AG09319 (cell line): ENCODE data around the gene NSG1.

Source experiments
- DNase-seq: peaks from one replicate; pipeline ENCODE4 v3.0.0-alpha.2; 2010; ENCODE audit warnings: low read depth; ENCODE audit errors: extremely low read depth
- TF ChIP-seq, protein P1 (sequence below): IDR thresholded peaks from 2 replicates; pipeline ENCODE4 v1.5.1; 2011; ENCODE audit warnings: low read depth, mild to moderate bottlenecking, inconsistent platforms, low read length, moderate library complexity

Gene NSG1, protein sequence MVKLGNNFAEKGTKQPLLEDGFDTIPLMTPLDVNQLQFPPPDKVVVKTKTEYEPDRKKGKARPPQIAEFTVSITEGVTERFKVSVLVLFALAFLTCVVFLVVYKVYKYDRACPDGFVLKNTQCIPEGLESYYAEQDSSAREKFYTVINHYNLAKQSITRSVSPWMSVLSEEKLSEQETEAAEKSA

DNA sequence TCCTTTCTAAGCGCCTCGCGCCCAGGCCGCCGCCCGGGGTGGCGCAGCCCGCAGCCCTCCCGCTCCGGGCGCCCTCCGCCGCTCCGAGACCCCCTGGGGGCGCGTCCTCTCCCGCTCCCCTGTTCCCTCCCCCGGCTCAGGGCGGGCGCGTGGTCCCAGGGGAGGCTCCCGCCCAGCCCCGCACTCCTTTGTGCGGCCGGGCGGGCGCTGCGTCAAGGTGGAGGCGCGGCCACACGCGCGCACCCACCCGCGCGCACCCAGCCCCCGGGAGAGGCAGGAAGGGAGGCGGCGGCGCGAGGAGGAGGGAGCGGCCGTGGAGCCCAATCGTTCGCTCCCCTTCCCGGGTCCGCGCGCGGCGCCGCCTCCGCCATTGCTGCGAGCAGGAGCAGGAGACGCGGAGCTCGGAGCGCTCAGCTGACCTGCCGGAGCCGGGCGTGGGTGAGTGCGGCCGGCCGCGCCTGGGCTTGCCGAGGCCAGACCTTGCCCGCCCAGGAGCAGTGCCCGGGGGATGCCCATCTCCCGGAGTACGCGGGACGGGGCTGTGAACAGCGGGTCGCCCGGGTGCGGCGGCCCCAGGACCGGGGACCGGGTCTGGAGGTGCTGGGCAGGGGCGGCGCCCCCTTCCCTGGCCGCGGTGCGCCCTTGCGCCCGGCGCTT is at the start of gene NSG1:
Gene NSG1, plus strand, starts transcription at position 367 of the 657 bp plus-strand sequence. CDS start 528 bp downstream, outside the sequence.
- DNase-seq = no peak
- TF ChIP-seq, protein P1, sequence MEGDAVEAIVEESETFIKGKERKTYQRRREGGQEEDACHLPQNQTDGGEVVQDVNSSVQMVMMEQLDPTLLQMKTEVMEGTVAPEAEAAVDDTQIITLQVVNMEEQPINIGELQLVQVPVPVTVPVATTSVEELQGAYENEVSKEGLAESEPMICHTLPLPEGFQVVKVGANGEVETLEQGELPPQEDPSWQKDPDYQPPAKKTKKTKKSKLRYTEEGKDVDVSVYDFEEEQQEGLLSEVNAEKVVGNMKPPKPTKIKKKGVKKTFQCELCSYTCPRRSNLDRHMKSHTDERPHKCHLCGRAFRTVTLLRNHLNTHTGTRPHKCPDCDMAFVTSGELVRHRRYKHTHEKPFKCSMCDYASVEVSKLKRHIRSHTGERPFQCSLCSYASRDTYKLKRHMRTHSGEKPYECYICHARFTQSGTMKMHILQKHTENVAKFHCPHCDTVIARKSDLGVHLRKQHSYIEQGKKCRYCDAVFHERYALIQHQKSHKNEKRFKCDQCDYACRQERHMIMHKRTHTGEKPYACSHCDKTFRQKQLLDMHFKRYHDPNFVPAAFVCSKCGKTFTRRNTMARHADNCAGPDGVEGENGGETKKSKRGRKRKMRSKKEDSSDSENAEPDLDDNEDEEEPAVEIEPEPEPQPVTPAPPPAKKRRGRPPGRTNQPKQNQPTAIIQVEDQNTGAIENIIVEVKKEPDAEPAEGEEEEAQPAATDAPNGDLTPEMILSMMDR = no peak

DNA sequence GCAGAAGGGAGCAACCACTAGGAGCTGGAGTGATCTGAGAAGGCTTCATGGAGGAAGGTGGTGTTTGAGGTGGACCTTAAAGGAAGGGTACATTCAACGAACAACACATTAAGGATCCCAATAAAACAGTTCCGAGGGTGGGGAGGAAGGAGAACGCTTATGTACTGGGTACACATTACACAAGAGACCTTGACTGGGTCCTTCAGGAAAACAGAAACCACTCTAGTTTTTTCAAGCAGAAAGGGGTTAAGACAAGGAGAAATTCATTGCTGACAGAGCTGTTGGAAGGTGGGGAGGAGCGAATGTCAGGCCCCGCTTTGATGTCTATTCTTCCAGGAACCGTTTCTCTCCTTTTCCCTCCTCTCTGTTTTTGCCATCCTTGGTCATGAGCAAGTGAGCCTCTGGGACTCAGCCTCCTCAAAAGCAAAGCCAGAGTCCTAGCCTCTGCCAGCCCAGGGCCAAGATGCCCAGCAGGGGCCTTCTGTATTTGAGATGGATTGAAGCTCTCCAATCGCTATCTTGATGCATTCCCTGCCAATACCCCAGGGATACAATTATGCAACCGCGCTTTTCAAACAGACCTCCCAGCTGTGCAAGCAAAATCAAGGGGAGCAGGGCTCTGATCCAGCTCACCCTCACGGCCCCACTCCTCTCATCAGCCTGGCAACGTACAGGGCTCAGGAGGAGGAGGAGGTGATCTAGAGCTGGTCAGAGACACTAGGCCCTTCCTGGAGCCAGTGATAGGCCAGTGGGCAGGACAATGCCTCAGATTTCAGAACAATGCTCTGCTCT is 48.5 kb upstream of the NSG1 start:
- no peak for DNase-seq
- TF ChIP-seq, protein P1 = no peak

GRCh38 chr4:4339504-4340085 is 47.3 kb upstream of the NSG1 start:
- TF ChIP-seq, protein P1 = no peak
- DNase-seq = no peak

DNA sequence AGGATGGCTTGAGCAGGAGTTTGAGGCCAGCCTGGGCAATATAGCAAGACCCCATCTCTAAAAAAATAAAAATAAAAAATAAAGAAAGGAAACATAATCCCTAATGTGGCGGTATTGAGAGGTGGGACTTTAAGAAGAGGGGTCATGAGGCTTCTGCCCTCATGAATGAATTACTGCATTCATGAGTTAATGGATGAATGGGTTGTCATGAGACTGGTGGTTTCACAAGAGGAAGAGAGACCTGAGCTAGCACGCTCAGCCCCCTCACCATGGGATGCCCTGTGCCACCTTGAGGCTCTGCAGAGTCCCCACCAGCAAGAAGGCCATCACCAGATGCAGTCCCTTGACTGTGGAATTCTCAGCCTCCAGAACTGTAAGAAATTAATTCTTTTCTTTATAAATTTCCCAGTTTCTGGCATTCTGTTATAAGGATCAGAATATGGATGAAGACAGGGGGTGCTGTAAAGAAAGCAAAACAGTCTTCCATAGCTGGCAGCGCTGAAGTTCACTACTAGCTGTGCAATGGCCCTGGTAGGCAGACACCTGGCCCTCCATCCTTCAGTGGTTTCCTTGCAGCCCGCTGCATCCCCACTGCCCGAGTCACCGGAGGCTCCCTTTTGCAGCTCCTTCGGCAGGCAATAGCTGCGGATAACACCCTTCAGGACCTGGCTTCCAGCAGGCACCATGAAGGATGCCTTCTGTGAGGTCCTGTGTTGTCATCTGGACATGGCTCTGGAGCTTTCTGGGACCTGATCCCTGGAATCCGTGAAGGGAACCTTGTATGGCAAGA is 44.8 kb upstream of the NSG1 start:
- TF ChIP-seq, protein P1 = no peak
- DNase-seq = no peak

DNA sequence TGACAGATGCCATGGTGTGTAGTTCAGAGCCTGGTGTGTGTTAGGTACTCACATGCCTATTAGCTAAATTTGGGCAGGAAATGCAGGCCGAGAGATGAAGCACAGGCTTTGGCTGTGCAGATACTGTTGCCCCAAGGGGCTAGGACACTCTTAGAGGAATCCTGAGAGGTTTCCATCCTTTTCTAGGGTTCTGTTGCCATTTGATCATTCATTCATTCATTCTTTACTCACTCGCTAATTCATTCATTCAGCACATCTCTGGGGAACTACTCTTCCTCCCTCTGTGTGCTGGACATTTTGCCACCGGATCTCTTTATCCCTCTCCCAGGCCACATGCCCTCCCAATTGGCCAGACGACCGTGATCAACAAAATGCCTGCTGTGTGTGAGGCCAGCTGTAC is 43.9 kb upstream of the NSG1 start:
- TF ChIP-seq, protein P1 = no peak
- no peak for DNase-seq

DNA sequence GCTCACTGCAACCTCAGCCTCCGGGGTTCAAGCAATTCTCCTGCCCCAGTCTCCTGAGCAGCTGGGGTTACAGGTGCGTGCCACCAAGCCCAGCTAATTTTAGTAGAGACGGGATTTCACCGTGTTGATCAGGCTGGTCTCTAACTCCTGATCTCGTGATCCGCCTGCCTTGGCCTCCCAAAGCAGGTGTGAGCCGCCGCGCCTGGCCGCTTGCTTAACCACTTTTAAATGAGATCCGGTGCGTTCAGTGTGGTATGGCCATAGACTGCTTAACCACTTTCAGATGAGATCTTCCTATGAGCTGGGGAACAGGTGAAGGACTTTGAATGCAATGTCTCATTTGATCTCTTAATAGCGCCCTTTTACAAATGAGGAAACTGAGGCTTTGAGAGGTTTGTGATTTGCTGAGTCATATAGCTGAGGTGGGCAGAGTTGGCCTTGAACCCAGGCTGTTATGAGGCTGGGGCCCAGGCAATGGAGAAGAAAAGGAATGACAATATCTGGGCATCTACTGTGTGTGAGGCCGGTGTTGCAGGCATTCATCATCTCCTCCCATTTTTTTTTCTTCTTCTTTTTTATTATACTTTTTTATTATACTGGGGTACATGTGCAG is 41.9 kb upstream of the NSG1 start:
- no peak for DNase-seq
- TF ChIP-seq, protein P1 = no peak
